K562 (cell line): ENCODE data around the gene SYT3. TPM values are rescaled to one million over a fixed set of nuclear protein-coding genes. Genes with fewer than 3 reads are reported as not detected.

Experiments
- DPF2 ChIP-seq: fragments of 450-650 bp; IDR thresholded peaks from 2 replicates; pipeline ENCODE4 v1.6.1; 2016
- ESRRA ChIP-seq: fragments of 450-650 bp; IDR thresholded peaks from 2 replicates; pipeline ENCODE4 v1.6.1; 2014; ENCODE audit warnings: low read depth, mild to moderate bottlenecking, moderate library complexity, borderline replicate concordance
- ETV6 ChIP-seq, 3 experiments: fragments of 150-350 bp in 1 of 3; sonication (generic) in 1 of 3; formaldehyde crosslinking in 1 of 3; IDR thresholded peaks; 2 replicates each; pipeline versions ENCODE4 v1.6.1 to v1.8.0; 2014 to 2022; ENCODE audit warnings: borderline replicate concordance in 2 of 3, low read depth in 2 of 3, antibody characterized with exemption in 1 of 3, low read length in 1 of 3, mild to moderate bottlenecking in 1 of 3, missing genetic modification reagents in 1 of 3
- HDGF ChIP-seq: fragments of 450-650 bp; IDR thresholded peaks from 2 replicates; pipeline ENCODE4 v1.6.1; 2016
- IFI16 ChIP-seq: fragments of 250-450 bp; sonication (Bioruptor Pico); IDR thresholded peaks from 2 replicates; pipeline ENCODE4 v2.1.2; 2022; ENCODE audit warnings: mild to moderate bottlenecking, inconsistent platforms
- KLF10 ChIP-seq: fragments of 250-450 bp; sonication (Bioruptor Pico); IDR thresholded peaks from 2 replicates; pipeline ENCODE4 v1.6.1; 2021; ENCODE audit warnings: matching md5 sums
- MED1 ChIP-seq: sonication (generic); formaldehyde crosslinking; IDR thresholded peaks from 2 replicates; pipeline ENCODE4 v1.8.1; 2023; ENCODE audit warnings: missing genetic modification reagents, borderline replicate concordance
- NRF1 ChIP-seq, 2 experiments: fragments of 450-650 bp; IDR thresholded peaks in 1 of 2; conservative IDR thresholded peaks in 1 of 2; 2 replicates each; pipeline ENCODE4 v1.6.1; 2014; ENCODE audit warnings: mild to moderate bottlenecking in 2 of 2
- POLR2B ChIP-seq: fragments of 450-650 bp; IDR thresholded peaks from 2 replicates; pipeline ENCODE4 v1.6.1; 2018; ENCODE audit warnings: low read depth; ENCODE audit not compliant: partially characterized antibody
- PRPF4 ChIP-seq: fragments of 200-400 bp; formaldehyde crosslinking; IDR thresholded peaks from one replicate; pipeline ENCODE4 v1.6.1; 2017; ENCODE audit warnings: low read length, low read depth, mild to moderate bottlenecking; ENCODE audit not compliant: insufficient read depth, poor library complexity, severe bottlenecking
- RFX5 ChIP-seq: IDR thresholded peaks from 2 replicates; pipeline ENCODE4 v1.6.1; 2011; ENCODE audit warnings: low read depth, mild to moderate bottlenecking, improper control_type of control experiment, low read length
- TAL1 ChIP-seq: fragments of 450-650 bp; IDR thresholded peaks from 2 replicates; pipeline ENCODE4 v1.6.1; 2016; ENCODE audit warnings: mild to moderate bottlenecking
- ZNF23 ChIP-seq: fragments of 250-450 bp; sonication (Bioruptor Pico); IDR thresholded peaks from 2 replicates; pipeline ENCODE4 v1.4.0; 2020; ENCODE audit warnings: mild to moderate bottlenecking
- ZNF561 ChIP-seq: fragments of 450-650 bp; formaldehyde crosslinking; conservative IDR thresholded peaks from 2 replicates; pipeline ENCODE4 v1.4.0; 2020; ENCODE audit warnings: mild to moderate bottlenecking, moderate library complexity
- polyA plus RNA-seq, 8 experiments: library from polyadenylated mRNA; depleted of rRNA in 4 of 8; stranded (reverse) in 5 of 8; unstranded in 3 of 8; fragments of >200 nt; fragmentation: Nextera tagmentation in 2 of 8; fragmentation: Illumina TruSeq in 1 of 8; extraction: Ambion mirVana in 2 of 8; extraction: Trizol in 1 of 8; gene quantifications; 2 replicates each; pipeline versions ENCODE4 v1.2.1 to v1.2.3, GENCODE V29; 2011 to 2014; ENCODE audit warnings: inconsistent platforms in 1 of 8, missing spikeins in 1 of 8
- total RNA-seq, 7 experiments: library from RNA; depleted of rRNA in 6 of 7; stranded (reverse); fragments of >200 nt in 6 of 7; fragmentation: Illumina TruSeq in 2 of 7; extraction: Trizol in 2 of 7; gene quantifications; 2 replicates each; pipeline versions ENCODE4 v1.2.1 to v1.2.3, GENCODE V29; 2011 to 2021; ENCODE audit warnings: low replicate concordance in 1 of 7
- TF ChIP-seq, protein P1 (sequence below): fragments of 450-650 bp; conservative IDR thresholded peaks from 2 replicates; pipeline ENCODE4 v1.6.1; 2016; ENCODE audit warnings: missing genetic modification characterization, low read depth, mild to moderate bottlenecking, control low read depth, missing compliant biosample characterization
- TF ChIP-seq, protein P2 (sequence below): fragments of 250-450 bp; sonication (Bioruptor Pico); IDR thresholded peaks from 2 replicates; pipeline ENCODE4 v1.5.0; 2021
- TF ChIP-seq, protein P3 (sequence below): sonication (generic); formaldehyde crosslinking; IDR thresholded peaks from 2 replicates; pipeline ENCODE4 v1.9.0; 2022; ENCODE audit warnings: mild to moderate bottlenecking, missing genetic modification reagents
- TF ChIP-seq, protein P4 (sequence below): fragments of 450-650 bp; IDR thresholded peaks from 2 replicates; pipeline ENCODE4 v1.7.1; 2018; ENCODE audit warnings: mild to moderate bottlenecking, low read depth; ENCODE audit not compliant: partially characterized antibody

Gene SYT3
- total and polyA plus RNA-seq, 9 of the 15 experiments (the other 6 are each of a cell fraction or from before 2014, with no cell fraction given) = 0.36 to 2.0 (median 0.54) TPM; not detected in 2

DNA sequence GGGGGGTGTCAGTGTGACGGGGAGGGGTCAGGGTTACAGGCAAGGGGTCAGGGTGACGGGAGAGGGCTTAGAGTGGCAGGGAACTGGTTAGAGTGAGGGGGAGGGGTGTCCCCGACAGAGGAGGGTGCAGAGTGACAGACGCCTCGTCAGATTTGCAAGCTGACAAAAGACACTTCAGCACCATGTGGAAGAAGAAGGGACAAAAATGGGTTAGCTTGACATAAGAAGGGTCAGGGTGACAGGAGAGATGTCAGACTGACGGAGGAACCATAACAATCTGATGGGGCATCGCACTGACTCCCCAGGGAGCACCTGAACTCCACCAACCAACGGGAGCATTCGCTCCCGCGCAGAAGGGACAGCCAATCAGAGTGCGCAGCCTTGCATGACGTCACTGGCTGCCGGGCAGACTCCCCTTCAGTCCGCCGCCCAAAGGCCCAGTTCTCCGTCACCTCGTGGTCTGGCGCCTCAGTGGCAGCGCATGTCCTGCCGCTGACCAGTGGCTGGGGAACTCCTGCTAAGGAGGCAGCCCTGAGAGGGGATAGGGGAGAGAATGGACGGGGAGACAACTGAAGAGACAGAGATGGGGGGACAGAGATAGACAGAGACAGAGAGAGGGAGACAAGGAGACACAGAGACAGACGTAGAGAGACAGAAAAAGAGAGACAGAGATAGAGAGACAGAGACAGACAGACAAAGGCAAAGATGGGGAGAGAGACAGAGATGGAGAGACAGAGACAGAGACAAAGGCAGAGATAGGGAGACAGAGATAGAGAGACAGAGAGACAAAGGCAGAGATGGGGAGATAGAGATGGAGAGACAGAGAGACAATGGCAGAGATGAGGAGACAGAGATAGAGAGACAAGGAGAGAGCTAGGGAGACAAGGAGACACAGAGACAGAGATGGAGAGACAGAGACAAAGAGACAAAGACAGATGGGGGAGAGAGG, 39.8 kb upstream of the SYT3 start (continued):
- TF ChIP-seq ETV6 (IDR thresholded peaks at IDR 0.05; ENCODE audit: borderline replicate concordance in 1 of 2, low read depth in 2 of 2, low read length in 1 of 2) (no peak), ETV6 (CRISPR knock-in tag; IDR thresholded peaks at IDR 0.05; ENCODE audit: borderline replicate concordance) (no peak), IFI16 (CRISPR knock-in tag) (no peak), MED1 (CRISPR knock-in tag) (no peak), TAL1 (0 out of 2 replicates have a peak, but pooled peaks have one; percentile 25), KLF10 (CRISPR knock-in tag) (no peak), NRF1 (conservative IDR thresholded peaks at IDR 0.05 in 1 of 2, IDR thresholded peaks at IDR 0.05 in 1 of 2) (peak; percentile 83 to 85), POLR2B (no peak), ZNF561 (CRISPR knock-in tag) (no peak), HDGF (no peak), ZNF23 (CRISPR knock-in tag) (no peak), PRPF4 (no peak), ESRRA (no peak), DPF2 (peak; percentile 50; the same call in 1 of the 2 replicates), RFX5 (peak; percentile 100)
- TF ChIP-seq, protein P1, sequence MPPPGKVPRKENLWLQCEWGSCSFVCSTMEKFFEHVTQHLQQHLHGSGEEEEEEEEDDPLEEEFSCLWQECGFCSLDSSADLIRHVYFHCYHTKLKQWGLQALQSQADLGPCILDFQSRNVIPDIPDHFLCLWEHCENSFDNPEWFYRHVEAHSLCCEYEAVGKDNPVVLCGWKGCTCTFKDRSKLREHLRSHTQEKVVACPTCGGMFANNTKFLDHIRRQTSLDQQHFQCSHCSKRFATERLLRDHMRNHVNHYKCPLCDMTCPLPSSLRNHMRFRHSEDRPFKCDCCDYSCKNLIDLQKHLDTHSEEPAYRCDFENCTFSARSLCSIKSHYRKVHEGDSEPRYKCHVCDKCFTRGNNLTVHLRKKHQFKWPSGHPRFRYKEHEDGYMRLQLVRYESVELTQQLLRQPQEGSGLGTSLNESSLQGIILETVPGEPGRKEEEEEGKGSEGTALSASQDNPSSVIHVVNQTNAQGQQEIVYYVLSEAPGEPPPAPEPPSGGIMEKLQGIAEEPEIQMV (tag) = peak; percentile 68; the same call in 1 of the 2 replicates
- TF ChIP-seq, protein P2, sequence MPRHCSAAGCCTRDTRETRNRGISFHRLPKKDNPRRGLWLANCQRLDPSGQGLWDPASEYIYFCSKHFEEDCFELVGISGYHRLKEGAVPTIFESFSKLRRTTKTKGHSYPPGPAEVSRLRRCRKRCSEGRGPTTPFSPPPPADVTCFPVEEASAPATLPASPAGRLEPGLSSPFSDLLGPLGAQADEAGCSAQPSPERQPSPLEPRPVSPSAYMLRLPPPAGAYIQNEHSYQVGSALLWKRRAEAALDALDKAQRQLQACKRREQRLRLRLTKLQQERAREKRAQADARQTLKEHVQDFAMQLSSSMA (CRISPR knock-in tag) = no peak
- TF ChIP-seq, protein P3, sequence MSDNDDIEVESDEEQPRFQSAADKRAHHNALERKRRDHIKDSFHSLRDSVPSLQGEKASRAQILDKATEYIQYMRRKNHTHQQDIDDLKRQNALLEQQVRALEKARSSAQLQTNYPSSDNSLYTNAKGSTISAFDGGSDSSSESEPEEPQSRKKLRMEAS (CRISPR knock-in tag) = peak; percentile 93
- TF ChIP-seq, protein P4, sequence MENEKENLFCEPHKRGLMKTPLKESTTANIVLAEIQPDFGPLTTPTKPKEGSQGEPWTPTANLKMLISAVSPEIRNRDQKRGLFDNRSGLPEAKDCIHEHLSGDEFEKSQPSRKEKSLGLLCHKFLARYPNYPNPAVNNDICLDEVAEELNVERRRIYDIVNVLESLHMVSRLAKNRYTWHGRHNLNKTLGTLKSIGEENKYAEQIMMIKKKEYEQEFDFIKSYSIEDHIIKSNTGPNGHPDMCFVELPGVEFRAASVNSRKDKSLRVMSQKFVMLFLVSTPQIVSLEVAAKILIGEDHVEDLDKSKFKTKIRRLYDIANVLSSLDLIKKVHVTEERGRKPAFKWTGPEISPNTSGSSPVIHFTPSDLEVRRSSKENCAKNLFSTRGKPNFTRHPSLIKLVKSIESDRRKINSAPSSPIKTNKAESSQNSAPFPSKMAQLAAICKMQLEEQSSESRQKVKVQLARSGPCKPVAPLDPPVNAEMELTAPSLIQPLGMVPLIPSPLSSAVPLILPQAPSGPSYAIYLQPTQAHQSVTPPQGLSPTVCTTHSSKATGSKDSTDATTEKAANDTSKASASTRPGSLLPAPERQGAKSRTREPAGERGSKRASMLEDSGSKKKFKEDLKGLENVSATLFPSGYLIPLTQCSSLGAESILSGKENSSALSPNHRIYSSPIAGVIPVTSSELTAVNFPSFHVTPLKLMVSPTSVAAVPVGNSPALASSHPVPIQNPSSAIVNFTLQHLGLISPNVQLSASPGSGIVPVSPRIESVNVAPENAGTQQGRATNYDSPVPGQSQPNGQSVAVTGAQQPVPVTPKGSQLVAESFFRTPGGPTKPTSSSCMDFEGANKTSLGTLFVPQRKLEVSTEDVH = peak; percentile 94
